ENCODE data around the gene SCARB1. TPM values are rescaled to one million over a fixed set of nuclear protein-coding genes. Genes with fewer than 3 reads are reported as not detected.

Gene SCARB1
- total and polyA plus RNA-seq, 2 of the 13 experiments (the other 11 are each of a cell fraction or from before 2014, with no cell fraction given), result 63.4 to 160 TPM

GRCh38 chr12:124792961-124793441 lies 70.7 kb downstream of the SCARB1 start:
- ATAC-seq, result no peak
- in situ Hi-C loops (cut with HindIII; ENCODE audit: extremely low pct_ligation_motif_present, low pct_unique_long_range_greater_than_20kb), result no loop called here

More at GRCh38 chr12:124792961-124793441, 70.7 kb downstream of the SCARB1 start:
- POLR2A ChIA-PET, result no interaction called here
- H3K27ac ChIP-seq (ENCODE audit: extremely low read length, insufficient read depth, low read length), result no peak overlapping the region
- no peak for TF ChIP-seq FOXA1 (IDR thresholded peaks at IDR 0.05)
- no peak for TF ChIP-seq FOXA1 (CRISPR knock-in tag; IDR thresholded peaks at IDR 0.05)
- no peak for TF ChIP-seq ZNF256 (CRISPR knock-in tag; conservative IDR thresholded peaks at IDR 0.05)
- no peak for TF ChIP-seq SOX6 (IDR thresholded peaks at IDR 0.05)
- TF ChIP-seq SOX6 (CRISPR knock-in tag; IDR thresholded peaks at IDR 0.05), result no peak
- no peak for TF ChIP-seq PHF5A (CRISPR knock-in tag; IDR thresholded peaks at IDR 0.05; ENCODE audit: low read depth, unreplicated experiment)
- TF ChIP-seq ARNT2 (CRISPR knock-in tag; IDR thresholded peaks at IDR 0.05; ENCODE audit: low read depth), result no peak
- TF ChIP-seq PRDM4 (CRISPR knock-in tag; IDR thresholded peaks at IDR 0.05; ENCODE audit: borderline replicate concordance), result no peak
- no peak for TF ChIP-seq TSC22D2 (CRISPR knock-in tag; IDR thresholded peaks at IDR 0.05; ENCODE audit: borderline replicate concordance)
- no peak for TF ChIP-seq ZSCAN9 (CRISPR knock-in tag; IDR thresholded peaks at IDR 0.05; ENCODE audit: borderline replicate concordance)
- no peak for TF ChIP-seq ZNF136 (CRISPR knock-in tag; IDR thresholded peaks at IDR 0.05; ENCODE audit: low read depth)
- no peak for TF ChIP-seq ZNF7 (CRISPR knock-in tag; IDR thresholded peaks at IDR 0.05)
- TF ChIP-seq SMAD3 (CRISPR knock-in tag; IDR thresholded peaks at IDR 0.05), result no peak
- no peak for TF ChIP-seq ZNF260 (CRISPR knock-in tag; IDR thresholded peaks at IDR 0.05; ENCODE audit: borderline replicate concordance, low read depth)
- TF ChIP-seq NCOR1 (IDR thresholded peaks at IDR 0.05; ENCODE audit: borderline replicate concordance, low read length), result no peak
- no peak for TF ChIP-seq TFDP1 (CRISPR knock-in tag; IDR thresholded peaks at IDR 0.05; ENCODE audit: borderline replicate concordance)
- FAIRE-seq (no peak), DNase-seq (ENCODE audit: low spot score) (no peak)
- no peak overlapping the region for H3K9ac ChIP-seq (ENCODE audit: insufficient read depth, low read depth, low read length)
- CTCF ChIA-PET (ENCODE audit: low intra/inter-chr PET ratio, low total read pairs), result no interaction called here
- H3K79me2 ChIP-seq (ENCODE audit: insufficient read depth, low read length), result no peaks in the 10 kb centered on the region
- WGBS (ENCODE audit: low lambda C conversion rate), result 97% methylated on average over 15 of the region's 15 CpGs
- H3K4me1 ChIP-seq (ENCODE audit: insufficient read depth, low read length), result no peaks in the 10 kb centered on the region
- no peaks in the 10 kb centered on the region for H3K27me3 ChIP-seq (ENCODE audit: control insufficient read depth in 1 of 2, insufficient read depth in 2 of 2, low read length in 2 of 2)
- H3K9me3 ChIP-seq (ENCODE audit: low read length), result no peaks in the 10 kb centered on the region
- no peak overlapping the region for H3K4me3 ChIP-seq (replicated peaks in 1 of 3; ENCODE audit: insufficient read depth in 1 of 3, low read depth in 2 of 3, low read length in 3 of 3)
- no peak overlapping the region for H3K4me2 ChIP-seq (ENCODE audit: low read depth, low read length)
- no TSS peak for BruUV-seq (replicated peaks)
- intact Hi-C loops (cut with micrococcal nuclease; ENCODE audit: unreplicated experiment), result no loop called here
- H4K20me1 ChIP-seq (ENCODE audit: insufficient read depth, low read length), result no peaks in the 10 kb centered on the region
- H3K36me3 ChIP-seq (replicated peaks in 1 of 2; ENCODE audit: control insufficient read depth in 1 of 2, insufficient read depth in 2 of 2, low read length in 2 of 2), result peaks cover 41 to 82% of the 10 kb centered on the region in 2 experiments
- H2AFZ ChIP-seq (ENCODE audit: low read length), result no peak overlapping the region
